GM19328 (cell line): ENCODE data around the gene RERE.

Experiments
- ATAC-seq: cut with Tn5 transposase; IDR thresholded peaks from one replicate; pipeline ENCODE4 v1.9.1; 2021; ENCODE audit warnings: mild to moderate bottlenecking, moderate library complexity; ENCODE audit not compliant: unreplicated experiment

RERE gene

DNA sequence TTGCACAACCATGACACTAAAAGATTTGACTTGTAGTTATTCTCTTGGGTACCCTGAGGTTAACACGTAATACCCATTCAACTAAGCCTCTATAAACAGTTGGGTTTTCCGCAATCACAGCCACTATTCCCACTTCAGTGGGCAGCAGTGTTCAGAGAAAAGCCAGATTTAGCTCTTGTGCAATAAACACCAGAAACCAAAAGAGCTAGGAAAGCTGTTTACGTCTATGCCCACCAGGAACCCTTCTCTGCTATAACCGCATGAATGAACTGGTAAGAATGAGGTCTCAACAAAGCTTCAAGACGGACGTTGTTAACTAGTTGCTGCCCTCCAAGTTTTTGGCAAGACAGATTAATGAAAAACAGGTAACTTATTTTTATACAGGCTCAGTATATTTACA is 398.3 kb downstream of the RERE start:
- ATAC-seq = no peak

DNA sequence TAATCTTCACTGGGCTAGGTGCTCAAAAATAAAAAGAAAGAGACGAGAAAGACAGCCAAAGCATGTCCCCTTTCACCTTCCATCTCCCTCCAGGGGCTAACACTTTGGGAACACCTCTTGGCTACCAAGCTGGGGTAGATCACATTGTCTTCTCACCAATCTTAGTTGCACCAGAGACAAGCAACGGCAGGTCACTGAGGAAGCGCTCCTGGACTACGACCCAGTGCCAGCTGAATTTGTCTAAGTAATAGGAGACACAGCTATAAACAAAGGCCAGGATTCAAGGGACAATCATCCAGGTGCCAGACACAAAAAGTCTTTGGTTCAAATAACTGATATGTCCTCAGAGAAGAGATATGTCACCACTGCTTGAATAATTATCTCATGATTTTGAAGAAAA is 399.1 kb downstream of the RERE start:
- no peak for ATAC-seq

DNA sequence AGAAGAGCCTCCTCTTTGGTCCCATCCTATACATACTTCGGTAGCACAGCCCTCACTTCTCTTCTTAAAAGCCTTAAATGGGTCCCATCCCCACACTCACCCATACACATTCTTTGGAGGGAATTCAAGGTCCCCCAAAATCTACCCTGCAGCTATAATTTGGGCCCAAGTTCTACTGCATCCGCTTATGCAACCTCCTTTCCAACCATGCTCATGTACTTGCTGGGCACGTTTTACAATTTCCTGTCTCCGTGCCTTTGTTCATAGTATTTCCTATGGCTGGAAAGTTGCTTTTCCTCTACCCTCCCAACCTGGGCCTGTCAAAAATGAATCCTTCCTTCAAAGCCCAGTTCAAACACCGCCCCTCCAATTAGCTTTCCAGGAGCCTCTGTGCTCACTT is 399.8 kb downstream of the RERE start:
- ATAC-seq = no peak

DNA sequence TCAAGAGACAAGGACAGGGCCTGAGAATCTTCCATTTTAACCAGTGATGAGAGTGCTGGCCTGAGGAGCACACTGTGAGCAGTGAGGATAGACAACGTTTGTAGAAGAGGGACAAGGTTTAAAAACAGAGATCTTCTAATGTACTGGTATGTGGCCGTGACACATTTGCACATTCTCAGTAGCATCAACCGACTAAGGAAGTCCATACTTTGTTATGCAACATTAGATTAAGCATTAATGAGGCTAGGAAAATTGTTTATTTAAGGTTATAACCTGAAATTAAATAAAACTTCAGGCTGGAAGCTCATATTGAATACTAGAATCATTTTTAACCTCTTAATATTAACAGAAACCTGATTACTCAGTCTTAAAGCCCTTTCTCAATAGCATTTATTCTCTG is 400.6 kb downstream of the RERE start:
- ATAC-seq = no peak

DNA sequence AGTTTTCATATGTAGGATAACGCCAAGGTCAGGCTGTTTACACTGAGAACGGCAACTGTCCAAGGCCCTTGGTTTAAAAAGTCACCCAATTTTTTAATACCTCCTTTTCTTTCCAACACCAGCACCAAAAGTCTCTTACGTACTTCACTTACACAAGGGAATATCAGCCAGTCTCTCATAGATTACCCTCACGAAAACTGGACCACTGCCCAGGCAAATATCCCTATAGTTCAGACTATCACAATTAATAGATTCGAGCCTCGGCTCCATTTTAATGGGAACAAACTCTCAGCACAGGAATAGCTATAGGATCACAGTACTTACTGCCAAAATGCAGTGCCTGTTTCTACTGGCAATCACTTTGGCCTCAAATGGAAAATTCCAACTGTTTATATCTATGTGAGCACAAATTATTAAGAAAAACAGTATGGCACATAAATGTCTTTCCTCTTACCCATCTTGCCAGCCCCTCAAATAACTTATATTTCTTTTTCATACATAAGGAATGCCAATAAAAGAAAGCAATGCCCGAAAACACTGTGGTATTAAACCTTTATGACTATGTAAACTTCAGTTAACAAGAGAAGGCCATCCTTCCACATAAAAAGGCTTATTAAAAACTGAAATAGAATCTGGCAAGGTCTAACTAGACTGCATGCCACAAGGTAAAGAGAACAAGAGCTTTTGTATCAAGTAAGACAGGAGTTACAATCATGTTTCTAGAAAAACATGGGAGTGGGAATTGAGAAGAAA is 401.7 kb downstream of the RERE start:
- no peak for ATAC-seq

DNA sequence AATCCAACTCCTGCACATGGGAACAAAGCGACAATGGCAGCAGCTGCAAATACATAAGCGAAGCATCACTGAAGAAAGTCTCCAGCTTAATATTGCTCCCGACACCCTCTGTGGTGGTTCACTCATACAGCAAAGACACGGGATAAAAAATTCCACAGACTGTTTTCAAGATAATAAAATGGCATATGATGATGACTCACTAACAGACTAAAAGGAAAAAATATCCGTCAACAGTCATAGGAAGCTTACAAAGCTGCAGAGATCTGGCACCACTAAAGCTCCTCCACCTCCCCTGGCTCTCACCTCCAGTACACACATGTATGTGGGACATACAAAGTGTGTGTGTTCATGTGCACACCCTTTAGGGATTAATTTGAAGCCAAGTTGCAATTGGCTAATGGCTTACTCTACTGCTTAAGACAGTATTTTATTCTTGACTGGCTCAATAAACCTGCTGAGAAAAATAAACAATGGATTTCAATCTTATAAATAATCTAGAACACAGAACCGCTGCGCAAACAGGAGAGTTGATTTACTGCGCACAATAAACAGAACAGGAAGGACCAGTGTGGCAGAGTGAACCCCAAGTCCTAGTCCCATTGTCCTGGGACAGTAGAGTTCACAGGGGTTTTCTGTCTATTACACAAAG is 405.1 kb downstream of the RERE start:
- no peak for ATAC-seq

DNA sequence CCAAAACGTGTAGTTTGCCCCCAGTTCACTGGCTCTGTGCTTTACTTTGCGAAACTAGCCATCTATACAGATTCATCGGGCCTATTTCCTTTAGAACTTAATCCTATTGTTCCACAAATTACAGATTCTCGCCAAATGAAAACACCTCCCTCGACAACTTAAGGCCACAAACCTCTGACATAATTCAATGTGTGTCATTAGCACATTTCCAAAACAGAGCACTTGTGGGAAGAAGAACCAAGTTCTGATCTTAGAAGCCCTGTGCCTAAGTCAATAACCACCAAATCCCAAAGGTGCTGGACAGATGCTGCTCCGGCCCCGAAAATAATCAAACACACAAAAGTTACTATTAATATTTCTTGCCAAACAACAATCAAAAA is 405.6 kb downstream of the RERE start:
- ATAC-seq = no peak

DNA sequence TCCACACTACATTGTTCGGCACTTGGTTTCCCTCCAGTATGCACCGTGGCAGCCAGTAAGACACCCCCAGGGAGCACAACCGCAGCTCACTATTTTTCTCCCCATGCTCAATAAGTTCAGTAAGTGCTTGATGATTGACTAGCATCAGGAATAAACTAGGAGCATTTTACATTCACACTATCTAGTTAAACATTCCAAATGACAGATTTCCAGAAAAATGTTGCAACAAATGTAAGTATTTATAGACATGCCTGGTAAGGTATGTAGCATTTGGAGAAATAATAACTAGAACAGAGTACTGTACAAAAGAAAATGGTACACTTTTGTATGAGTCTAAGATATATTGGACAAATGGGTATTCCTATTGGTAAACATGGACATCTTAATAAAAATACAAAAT is 406.6 kb downstream of the RERE start:
- ATAC-seq = no peak

DNA sequence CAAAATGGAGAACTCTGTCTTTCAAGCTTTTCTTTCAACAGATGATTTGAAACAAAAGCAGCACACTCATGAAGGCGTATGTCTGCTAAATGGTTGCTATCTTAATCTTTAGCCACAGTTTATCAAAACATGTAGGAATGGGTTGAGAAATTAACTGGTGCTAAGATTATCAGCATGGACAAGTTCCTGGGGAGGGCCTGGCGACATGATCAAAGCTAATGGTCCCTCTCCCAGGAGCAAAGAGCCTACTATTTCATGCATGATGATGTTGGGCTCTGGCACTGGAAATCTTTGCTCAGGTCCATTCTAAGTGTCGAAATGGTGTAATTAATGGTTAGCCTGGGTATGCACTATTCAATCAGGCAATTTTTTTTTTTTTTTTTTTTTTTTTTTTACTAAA is 407.8 kb downstream of the RERE start:
- ATAC-seq = no peak

DNA sequence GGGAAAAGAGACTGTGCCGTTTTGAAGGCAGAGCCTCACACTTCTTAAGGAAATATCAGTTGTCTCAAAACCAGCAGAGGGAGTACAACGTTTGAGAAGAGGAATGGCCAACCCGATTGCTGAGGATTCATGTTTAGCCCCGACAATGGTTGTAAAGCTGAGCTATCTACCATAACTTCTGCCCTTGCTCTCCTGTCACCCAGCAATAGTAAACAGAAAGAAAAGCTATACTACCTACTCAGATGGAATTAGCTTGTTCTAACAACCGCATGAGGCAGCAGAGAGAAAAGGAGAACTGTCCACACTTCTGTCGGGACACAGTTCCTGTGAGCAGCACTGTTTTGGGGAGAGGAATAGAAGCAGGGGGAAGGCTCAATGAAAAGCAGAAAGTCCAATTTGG is 408.3 kb downstream of the RERE start:
- no peak for ATAC-seq

DNA sequence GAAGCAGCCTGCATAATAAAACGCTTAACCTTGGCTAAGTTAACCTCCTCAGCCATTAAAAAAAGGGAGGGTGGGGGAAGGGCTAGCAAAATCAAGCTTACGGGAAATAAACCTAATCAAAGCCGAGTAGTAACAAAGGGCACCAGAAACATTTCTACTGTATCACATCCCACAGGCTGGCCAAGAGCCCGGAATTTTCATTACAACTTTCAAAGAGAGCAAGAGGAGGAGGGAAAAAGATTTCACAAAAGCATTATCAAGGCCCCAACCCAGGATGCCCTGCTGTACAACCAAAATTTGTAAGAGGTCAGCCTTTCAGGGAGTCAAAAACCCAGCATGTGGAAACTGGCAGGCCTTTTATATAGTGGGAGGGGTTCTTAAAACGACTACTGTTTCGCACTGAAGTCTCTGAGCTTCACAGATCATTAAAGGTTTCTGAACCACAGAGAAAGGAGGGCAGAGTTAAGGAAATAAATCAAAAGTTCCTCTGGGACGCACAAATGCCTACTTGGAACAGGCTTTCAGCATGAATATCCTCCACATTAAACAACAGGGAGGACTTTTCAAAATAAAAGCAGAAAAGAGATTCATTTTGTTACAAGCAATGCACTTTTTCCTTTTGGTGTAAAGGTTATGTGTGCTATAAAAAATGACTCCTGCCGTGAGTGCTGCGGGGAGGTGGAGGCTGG is 409.1 kb downstream of the RERE start:
- no peak for ATAC-seq

DNA sequence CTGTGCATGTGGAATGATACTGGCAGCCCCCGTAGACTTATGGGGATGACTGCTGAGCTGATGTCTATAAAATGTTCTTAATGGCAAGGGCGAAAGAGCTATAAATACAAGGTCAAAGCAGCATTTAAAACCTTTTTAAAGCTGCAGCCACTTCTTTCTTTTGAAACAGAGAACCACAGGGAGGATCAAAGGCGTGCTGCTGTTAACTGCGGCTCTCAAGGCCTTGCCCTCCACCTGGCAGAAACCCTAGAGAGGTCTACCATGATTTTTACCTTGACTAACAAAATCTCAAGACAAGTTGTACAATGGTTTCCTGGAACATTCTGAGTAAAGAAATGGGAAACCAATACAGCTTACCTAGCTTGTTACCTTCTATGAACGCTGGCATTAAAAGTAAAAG is 409.8 kb downstream of the RERE start:
- no peak for ATAC-seq

DNA sequence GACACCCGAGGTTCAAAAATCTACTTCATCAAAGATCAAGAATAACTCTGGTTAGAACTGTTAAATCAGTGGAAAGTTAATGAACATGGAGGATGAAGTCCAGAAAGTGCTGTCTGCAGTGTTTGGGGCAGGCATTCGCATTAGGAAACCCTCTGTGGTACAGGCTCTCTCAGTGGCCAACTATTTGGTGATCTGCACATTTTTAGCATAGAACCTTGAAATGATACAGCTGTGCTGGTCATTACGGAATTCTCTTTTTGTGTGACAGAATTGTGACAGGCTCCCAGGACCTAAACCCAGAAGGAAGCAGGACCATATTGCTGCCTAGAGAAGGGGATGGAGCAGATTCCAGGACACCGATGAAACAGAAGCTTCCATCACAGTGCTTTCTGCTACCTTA is 410.5 kb downstream of the RERE start:
- no peak for ATAC-seq

DNA sequence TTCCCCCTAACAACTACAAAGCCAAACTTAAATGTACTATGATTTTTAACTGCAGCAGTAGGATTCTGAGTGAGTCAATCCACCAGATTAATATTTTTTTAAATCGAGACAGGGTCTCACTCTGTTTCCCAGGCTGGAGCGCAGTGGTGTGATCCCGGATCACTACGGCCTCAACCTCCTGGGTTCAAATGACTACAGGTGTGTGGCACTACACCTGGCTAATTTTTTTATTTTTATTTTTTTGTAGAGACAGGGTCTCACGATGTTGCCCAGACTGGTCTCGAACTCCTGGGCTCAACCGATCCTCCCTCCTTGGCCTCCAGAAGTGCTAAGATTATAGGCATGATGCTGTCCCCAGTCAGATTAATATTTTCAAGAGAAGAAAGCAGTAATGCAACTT is 411.4 kb downstream of the RERE start:
- no peak for ATAC-seq

DNA sequence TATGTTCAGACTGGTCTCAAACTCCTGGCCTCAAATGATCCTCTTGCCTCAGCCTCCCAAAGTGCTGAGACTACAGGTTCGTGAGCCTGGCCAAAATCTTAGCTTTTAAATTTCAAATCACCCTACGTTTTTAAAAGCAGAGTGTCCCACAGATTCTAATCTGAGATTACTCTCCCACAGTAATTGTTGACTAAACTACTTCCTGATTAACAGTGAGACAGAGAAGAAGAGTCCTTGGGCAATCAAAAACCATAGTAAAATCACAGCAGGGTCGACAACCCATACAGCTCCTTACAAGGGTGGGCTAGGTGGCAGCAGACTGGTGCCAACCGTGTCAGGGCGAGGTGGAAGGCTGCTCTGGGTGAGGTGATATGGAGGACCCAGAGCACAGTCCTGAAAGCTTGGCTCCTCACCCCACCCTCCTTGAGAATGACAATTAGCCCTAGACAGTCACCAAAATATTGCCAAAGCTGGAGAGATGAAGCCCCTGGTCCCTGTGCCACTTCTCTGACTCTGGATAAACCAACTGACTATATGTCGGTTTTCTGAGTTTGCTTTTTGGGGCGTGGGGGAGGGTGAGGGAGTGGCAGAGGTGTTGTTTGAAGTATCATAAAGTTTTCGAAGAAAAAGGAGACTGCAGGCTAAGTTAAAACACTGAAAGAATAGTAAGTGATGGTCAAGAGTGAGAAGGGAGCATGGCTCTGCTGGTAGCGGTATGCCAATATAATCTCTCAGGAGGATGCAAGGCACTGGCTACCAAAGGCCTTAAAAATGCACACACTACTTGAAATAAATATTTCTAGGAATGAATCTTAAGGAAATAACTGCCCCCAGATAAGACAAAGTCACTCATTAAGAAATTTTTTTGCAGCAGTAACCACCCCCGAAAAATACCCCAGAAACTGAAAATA is 412.7 kb downstream of the RERE start:
- no peak for ATAC-seq

DNA sequence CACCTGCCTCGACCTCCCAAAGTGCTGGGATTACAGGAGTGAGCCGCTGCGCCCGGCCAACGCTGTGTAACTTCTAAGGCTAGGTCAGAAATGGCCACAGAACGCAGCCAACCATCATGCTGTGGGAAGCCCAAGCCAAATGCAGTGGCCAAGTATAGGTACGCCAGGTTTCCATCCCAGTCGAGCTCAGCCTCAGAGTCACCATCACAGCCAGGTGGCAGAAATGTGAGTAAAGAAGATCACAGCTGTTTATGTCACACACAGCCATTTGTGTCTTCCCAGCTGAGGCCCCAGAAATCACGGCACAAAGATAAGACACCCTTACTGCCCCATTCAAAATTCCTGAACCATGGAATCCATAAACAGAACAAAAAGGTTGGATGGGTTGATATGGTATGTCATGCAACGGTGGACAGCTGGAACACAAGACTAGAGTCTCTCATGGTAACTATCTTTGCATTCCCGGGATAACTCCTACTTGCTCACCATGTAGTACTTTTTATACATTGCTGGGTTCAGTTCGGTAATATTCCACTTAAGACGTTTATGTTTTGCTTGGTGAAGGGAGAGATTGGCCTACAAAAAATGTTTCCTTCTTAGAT is 415.2 kb downstream of the RERE start:
- ATAC-seq = no peak

DNA sequence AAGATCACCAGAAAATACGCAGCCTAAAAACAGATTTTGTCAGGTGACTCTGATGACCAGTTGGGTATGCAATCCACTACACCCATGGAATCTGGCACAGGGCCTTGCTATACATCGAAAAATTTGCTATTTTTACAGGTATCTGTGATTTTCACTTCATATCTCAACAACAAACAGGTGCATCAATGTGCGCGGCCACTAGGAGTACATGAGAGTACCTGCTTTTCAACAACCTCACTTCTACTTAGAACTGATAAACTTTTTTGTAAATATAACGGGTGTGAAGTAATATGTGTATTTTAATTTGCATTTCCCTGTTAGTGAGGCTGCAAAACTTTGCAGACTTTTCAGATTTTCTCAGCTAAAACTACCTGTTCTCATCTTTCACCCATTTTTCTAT is 418.8 kb downstream of the RERE start:
- no peak for ATAC-seq

DNA sequence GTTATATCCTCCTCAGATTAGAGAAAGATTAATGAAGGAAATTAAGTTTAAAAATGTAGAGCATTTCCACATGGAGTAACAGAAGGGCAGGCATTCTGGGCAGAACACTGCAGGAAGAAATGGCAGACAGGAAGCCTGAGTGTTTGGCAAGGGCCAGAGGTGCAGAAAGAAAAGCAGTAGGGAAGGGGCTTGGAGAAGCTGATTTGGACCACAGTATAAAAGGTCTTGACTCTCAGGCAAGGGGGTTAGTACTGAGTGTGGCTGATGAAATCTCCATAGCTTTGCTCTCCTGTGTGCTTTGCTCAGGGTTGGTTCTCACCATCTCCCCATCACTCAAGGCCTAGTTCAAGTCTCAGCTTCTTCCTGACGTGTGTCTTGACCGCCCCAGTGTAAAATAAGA is 419.4 kb downstream of the RERE start:
- ATAC-seq = no peak

DNA sequence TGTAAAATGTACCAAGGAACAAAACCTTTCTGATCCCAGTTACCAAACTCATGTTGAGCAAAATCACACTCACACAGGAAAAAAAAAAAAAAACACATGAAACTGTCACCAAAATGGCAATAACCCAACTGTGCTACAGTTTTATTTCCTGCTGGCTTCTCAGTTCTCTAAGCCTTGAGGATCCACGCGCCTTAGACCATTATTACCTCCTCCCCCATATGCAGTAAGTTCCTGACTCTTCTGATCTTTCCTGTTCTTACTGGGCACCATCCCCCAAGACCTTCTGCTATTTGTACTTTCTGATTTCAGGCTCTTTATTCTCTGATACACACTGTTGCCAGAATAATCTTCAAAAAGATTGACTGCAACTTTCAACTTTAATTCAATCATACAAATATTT is 419.9 kb downstream of the RERE start:
- no peak for ATAC-seq

DNA sequence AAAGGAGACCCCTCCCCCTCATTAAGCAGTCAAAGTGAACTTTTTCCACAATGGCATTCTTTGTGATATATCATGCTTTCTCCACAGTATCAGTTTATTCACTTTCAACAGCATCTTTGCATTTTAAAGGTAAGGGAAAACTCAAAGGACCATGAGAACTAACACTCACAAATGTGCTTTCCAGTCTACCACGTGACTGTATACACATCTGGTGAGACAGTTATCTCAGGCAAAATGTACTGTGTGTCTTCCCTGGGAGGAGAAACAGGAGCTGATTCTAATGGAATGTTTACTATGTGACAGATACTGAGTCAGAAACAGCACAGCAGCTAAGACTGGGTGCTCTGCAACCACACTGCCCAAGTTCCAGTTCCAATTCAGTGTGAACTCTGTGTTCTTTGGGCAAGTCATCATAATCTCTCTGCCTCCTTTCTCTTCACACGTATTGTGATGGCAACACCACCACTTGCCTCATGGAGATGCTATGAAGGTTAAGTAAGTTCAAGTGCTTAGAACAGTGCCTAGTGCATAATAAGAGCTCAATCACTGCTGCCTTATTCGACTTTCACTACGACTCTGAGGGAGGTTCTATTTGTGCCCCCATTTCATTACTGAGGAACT is 420.5 kb downstream of the RERE start:
- ATAC-seq = no peak
